SW 1271 (cell line): Measurements from ENCODE around the gene EPAS1.

Source experiments
- DNase-seq, 2 experiments: peaks; one replicate each; lab custom pipeline; 2025; lab: John Stamatoyannopoulos, UW

EPAS1 gene

GRCh38 chr2:46339676-46340459 lies 42.7 kb downstream of the EPAS1 start:
- no peak for DNase-seq

GRCh38 chr2:46340740-46341420 lies 43.7 kb downstream of the EPAS1 start:
- DNase-seq: no peak

GRCh38 chr2:46342566-46343315 lies 45.5 kb downstream of the EPAS1 start:
- DNase-seq: no peak

GRCh38 chr2:46344706-46345105 lies 47.5 kb downstream of the EPAS1 start:
- no peak for DNase-seq

GRCh38 chr2:46345775-46346174 lies 48.6 kb downstream of the EPAS1 start:
- DNase-seq: no peak

- no peak for DNase-seq
Observed at GRCh38 chr2:46346719-46347118, 49.5 kb downstream of the EPAS1 start.

GRCh38 chr2:46347648-46348280 lies 50.6 kb downstream of the EPAS1 start:
- no peak for DNase-seq

GRCh38 chr2:46349115-46349547 lies 51.9 kb downstream of the EPAS1 start:
- no peak for DNase-seq

GRCh38 chr2:46350029-46350689 lies 53.0 kb downstream of the EPAS1 start:
- no peak for DNase-seq

- no peak for DNase-seq
Observed at GRCh38 chr2:46351098-46351749, 54.0 kb downstream of the EPAS1 start.

GRCh38 chr2:46351750-46352138 lies 54.5 kb downstream of the EPAS1 start:
- no peak for DNase-seq

- DNase-seq: no peak
Observed at GRCh38 chr2:46352621-46353020, 55.4 kb downstream of the EPAS1 start.

GRCh38 chr2:46353509-46353908 lies 56.3 kb downstream of the EPAS1 start:
- DNase-seq: no peak

- no peak for DNase-seq
Observed at GRCh38 chr2:46355756-46356155, 58.5 kb downstream of the EPAS1 start.

GRCh38 chr2:46356991-46357390 lies 59.8 kb downstream of the EPAS1 start:
- DNase-seq: no peak

- no peak for DNase-seq
Observed at GRCh38 chr2:46358713-46359112, 61.5 kb downstream of the EPAS1 start.

GRCh38 chr2:46360303-46360702 lies 63.1 kb downstream of the EPAS1 start:
- DNase-seq: no peak

- no peak for DNase-seq
Observed at GRCh38 chr2:46361920-46362666, 64.9 kb downstream of the EPAS1 start.

- no peak for DNase-seq
Observed at GRCh38 chr2:46362667-46363012, 65.4 kb downstream of the EPAS1 start.

GRCh38 chr2:46363535-46364170 lies 66.4 kb downstream of the EPAS1 start:
- DNase-seq: no peak
